Glomerular endothelial cell (primary cell): ENCODE measurements around the gene KLK11. TPM values are rescaled to one million over a fixed set of nuclear protein-coding genes. Genes with fewer than 3 reads are reported as not detected.

ENCODE experiments used
- DNase-seq: peaks from one replicate; pipeline ENCODE4 v3.0.0-alpha.2; 2011; ENCODE audit warnings: low read depth, low spot score; ENCODE audit errors: extremely low read depth
- total RNA-seq: library from RNA; depleted of rRNA; stranded (reverse); fragments of >200 nt; gene quantifications from 2 replicates; pipeline ENCODE4 v1.2.3, GENCODE V29; 2015

Gene KLK11
- total RNA-seq, 1 donor from 2014 or later, result not detected

GRCh38 chr19:50975766-50976165, 50.6 kb downstream of the KLK11 start:
- no peak for DNase-seq

- no peak for DNase-seq
Observed at GRCh38 chr19:50974702-50975556, 51.5 kb downstream of the KLK11 start.

- DNase-seq, result no peak
Observed at GRCh38 chr19:50972795-50973376, 53.5 kb downstream of the KLK11 start.

Other genes with a start within 250 kb of the KLK11 start
- not detected in 2 replicates for gene ACP4, start 236.2 kb downstream of the KLK11 start, total RNA-seq
- not detected in 2 replicates for gene KLK1, start 202.8 kb downstream of the KLK11 start, total RNA-seq
- gene KLK15, start 193.0 kb downstream of the KLK11 start, total RNA-seq, result not detected in 2 replicates
- gene KLK3, start 171.7 kb downstream of the KLK11 start, total RNA-seq, result not detected in 2 replicates
- not detected in 2 replicates for gene KLK2, start 153.2 kb downstream of the KLK11 start, total RNA-seq
- not detected in 2 replicates for gene KLK4, start 115.2 kb downstream of the KLK11 start, total RNA-seq
- gene KLK5, start 73.6 kb downstream of the KLK11 start, total RNA-seq, result not detected in 2 replicates
- not detected in 2 replicates for gene KLK6, start 57.0 kb downstream of the KLK11 start, total RNA-seq
- gene KLK7, start 42.7 kb downstream of the KLK11 start, total RNA-seq, result not detected in 2 replicates
- gene KLK8, start 25.0 kb downstream of the KLK11 start, total RNA-seq, result not detected in 2 replicates
- not detected in 2 replicates for gene KLK10, start 6.9 kb downstream of the KLK11 start, total RNA-seq
- gene KLK12, start 8.4 kb upstream of the KLK11 start, total RNA-seq, result not detected in 2 replicates
- not detected in 2 replicates for gene KLK13, start 38.5 kb upstream of the KLK11 start, total RNA-seq
- gene KLK14, start 56.3 kb upstream of the KLK11 start, total RNA-seq, result not detected in 2 replicates
- gene CTU1, start 81.8 kb upstream of the KLK11 start, total RNA-seq, result 17.1 and 19.3 TPM in 2 replicates
- not detected in 2 replicates for gene SIGLEC9, start 98.3 kb upstream of the KLK11 start, total RNA-seq
- not detected in 2 replicates for gene SIGLEC7, start 115.7 kb upstream of the KLK11 start, total RNA-seq
- not detected in 2 replicates for gene CD33, start 198.5 kb upstream of the KLK11 start, total RNA-seq
- not detected in 2 replicates for gene SIGLECL1, start 224.5 kb upstream of the KLK11 start, total RNA-seq